G401.6 (cell line): ENCODE data around the gene VASN.

Experiments used
- FAIRE-seq: peaks from 2 replicates; lab custom pipeline; 2012; peaks lifted over from hg19 to GRCh38; lab: Jason Lieb, UNC

Gene VASN

DNA sequence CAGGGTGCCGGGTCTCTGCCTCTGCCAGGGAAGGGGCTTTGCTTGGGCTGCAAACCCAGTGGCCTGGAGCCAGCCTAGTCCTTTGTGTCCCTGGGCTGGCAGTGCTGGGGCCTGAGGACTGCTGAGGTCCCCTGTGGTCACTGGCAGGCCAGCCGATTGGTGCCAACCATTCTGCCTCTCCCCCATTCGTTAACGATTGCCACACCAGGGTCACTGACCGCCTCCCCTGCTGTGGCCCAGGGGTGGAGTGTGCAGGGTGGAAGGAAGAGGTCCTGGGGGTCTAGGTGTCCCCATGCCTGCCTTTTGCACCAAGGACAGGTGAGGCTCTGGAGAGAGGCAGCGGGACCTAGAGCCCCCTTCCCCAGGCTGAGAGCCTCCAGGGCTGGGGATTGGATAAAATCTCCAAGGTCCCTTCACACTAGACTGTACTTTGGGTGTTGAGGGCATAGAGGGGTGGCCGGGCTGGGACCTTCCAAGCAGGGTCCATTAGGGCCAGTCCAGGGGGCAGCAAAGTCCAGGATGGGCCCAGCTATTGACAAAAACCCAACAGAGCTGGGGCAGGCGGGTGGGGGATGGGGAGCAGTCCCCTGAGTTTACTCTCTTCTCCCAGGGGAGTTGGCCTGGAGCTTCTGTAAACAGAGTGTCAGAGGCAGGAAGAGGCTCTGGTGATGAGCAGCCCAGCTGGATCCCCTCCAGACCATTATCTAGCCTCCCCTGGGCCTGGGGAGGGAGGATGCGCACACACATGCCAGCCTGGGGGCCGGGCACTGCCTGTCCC lies 1.1 kb downstream of the VASN start:
- FAIRE-seq: no peak

- FAIRE-seq: no peak
These were observed 1.8 kb downstream of the VASN start for GRCh38 chr16:4373356-4373908.

DNA sequence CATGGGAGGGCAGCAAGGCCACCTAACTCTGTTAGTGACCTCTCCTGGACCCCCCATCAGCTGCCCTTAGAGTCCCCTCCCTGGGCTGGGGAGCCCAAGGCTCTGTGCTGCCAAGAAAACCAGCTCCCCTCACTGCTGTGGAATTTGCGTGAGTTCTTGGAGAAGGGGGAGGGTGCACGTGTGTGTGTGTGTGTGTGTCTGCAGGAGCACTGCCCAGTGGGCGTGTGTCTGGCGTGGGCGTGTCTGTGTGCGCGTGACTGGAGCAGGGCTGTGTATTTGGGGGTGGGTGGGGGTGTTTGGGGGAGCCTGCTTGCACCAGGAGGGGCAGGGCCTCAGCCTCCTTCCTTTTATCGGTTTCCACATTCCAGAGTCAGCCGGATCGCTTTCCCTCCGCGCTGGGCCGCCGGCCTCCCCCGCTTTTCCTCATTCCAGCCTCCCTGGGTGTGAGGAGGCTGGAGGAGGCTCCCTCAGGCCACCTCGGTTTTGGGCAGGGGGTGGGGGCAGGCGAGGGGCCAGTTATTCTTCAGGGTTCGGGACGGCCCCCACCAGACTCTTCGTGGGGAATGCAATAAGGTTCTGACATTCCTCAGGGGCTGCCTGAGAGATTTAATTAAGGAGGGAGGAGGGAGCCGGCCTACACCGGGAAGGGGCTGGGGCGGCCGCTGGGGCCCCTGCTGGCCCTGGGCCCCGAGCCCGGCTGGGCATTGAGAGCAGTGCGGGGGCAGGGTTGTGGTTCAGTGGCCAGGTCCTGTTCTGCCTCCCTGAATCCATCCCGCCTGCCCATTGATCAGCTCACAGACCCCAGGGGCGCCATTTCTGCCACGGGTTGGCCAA lies 2.5 kb downstream of the VASN start:
- no peak for FAIRE-seq

GRCh38 chr16:4375717-4376116 lies 4.1 kb downstream of the VASN start:
- FAIRE-seq: no peak

GRCh38 chr16:4376126-4376892 lies 4.7 kb downstream of the VASN start:
- FAIRE-seq: no peak

DNA sequence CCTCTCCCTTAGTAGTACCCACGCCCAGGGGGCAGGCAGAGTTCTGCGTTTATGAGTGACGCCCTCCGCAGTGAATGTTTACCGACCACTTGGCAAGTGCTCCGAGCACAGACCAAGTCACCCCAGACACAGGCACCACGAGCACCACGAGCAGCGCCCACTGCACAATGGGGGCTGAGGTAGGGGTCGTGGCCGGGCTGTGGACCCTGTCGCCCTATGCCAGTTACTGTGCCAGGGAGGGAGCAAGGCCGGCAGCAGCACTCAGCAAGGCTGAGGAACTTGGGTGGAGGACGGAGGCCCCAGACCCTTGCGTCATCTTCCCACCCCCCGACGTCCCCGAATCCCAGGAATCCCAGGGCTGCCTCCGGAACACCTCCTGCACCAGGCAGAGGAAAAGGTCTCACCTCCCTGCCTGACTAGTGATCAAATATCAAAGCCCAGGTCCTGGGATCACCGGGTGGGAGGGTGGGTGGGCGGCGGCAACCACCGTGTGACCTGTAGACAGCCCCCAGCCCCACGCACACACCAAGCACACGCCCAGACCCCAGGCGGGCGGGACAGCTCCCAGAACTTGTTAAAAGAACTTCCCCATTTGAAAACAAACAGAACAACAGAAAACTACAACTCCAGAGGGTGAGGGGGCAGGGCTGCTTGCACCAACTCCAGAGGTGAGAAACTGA lies 5.4 kb downstream of the VASN start:
- FAIRE-seq: no peak

- FAIRE-seq: no peak
These were observed 6.0 kb downstream of the VASN start for GRCh38 chr16:4377573-4378154.

- no peak for FAIRE-seq
These were observed 6.6 kb downstream of the VASN start for GRCh38 chr16:4378161-4378666.

DNA sequence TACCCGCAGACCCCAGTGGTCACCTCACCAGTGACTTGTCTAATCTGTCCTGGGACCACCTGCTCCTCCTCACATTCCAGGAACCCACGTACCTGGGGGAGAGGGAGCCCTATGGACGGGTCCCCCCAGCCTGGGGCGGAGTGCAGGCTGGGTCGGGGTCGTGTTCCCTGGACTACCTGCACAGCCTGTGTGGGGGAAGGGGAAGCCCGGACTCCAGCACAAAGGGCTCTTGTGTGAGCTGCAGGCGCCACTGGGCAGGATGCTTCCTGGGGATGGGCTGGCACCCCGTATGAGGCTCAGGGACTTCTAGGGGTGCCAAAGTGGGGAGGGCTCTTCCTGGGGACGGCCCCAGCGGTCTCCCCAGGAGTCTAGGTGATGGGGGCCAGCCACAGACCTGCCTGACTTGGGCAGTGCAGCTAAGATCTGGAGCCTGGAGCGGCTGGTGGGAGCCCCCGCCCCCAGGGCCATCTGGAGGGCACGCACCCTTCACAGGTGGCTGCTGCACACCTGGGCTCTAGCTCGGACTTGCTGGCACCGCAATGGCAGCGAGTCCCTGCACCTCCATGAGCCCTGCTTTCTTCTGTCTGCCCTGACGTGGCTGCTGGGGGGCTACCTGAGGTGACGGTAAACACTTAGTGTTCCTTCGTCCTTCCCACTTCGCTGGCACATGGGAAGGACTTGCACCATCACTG lies 7.5 kb downstream of the VASN start:
- FAIRE-seq: no peak

DNA sequence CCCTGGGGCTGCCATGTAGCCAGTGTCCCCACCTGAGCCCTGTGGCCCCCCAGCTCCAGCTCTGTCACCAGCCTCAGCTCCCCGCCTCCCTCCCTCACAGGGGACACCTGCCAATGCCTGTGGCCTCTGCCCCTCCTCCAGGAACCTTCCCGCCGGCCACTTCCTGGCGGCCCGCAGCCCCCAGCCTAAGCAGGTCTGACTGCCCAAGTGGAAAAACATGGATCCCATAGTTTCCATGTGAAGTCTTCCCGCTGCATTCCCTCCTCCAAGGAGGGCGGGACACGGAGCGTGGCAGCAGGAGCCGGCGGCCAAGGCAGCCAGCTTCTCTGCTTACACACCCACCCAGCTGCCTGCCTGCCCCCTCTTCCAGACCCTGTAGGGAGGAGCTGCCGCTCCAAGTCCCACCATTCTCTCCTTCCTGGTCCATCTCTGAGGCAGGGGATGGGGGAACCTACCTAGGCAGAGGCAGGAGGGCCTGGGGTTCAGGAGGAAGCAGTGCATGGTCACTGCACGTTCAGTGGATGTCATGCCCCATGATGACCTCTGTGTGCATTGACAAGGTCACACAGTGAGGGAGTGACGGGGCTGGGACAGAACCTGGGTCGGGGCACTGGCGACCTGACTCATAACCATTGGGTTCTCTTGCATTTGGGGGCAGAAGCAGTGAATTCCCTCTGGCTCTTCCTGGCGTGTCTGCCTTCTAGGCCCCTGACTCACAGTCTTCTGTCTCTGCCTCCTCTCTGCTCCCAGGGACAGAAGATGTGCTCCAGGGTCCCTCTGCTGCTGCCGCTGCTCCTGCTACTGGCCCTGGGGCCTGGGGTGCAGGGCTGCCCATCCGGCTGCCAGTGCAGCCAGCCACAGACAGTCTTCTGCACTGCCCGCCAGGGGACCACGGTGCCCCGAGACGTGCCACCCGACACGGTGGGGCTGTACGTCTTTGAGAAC lies 8.7 kb downstream of the VASN start:
- FAIRE-seq: no peak

- FAIRE-seq: no peak
These were observed 9.7 kb downstream of the VASN start for GRCh38 chr16:4381072-4381934.

DNA sequence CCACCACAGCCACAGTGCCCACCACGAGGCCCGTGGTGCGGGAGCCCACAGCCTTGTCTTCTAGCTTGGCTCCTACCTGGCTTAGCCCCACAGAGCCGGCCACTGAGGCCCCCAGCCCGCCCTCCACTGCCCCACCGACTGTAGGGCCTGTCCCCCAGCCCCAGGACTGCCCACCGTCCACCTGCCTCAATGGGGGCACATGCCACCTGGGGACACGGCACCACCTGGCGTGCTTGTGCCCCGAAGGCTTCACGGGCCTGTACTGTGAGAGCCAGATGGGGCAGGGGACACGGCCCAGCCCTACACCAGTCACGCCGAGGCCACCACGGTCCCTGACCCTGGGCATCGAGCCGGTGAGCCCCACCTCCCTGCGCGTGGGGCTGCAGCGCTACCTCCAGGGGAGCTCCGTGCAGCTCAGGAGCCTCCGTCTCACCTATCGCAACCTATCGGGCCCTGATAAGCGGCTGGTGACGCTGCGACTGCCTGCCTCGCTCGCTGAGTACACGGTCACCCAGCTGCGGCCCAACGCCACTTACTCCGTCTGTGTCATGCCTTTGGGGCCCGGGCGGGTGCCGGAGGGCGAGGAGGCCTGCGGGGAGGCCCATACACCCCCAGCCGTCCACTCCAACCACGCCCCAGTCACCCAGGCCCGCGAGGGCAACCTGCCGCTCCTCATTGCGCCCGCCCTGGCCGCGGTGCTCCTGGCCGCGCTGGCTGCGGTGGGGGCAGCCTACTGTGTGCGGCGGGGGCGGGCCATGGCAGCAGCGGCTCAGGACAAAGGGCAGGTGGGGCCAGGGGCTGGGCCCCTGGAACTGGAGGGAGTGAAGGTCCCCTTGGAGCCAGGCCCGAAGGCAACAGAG lies 10.5 kb downstream of the VASN start:
- no peak for FAIRE-seq

DNA sequence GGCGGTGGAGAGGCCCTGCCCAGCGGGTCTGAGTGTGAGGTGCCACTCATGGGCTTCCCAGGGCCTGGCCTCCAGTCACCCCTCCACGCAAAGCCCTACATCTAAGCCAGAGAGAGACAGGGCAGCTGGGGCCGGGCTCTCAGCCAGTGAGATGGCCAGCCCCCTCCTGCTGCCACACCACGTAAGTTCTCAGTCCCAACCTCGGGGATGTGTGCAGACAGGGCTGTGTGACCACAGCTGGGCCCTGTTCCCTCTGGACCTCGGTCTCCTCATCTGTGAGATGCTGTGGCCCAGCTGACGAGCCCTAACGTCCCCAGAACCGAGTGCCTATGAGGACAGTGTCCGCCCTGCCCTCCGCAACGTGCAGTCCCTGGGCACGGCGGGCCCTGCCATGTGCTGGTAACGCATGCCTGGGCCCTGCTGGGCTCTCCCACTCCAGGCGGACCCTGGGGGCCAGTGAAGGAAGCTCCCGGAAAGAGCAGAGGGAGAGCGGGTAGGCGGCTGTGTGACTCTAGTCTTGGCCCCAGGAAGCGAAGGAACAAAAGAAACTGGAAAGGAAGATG lies 11.2 kb downstream of the VASN start:
- no peak for FAIRE-seq

DNA sequence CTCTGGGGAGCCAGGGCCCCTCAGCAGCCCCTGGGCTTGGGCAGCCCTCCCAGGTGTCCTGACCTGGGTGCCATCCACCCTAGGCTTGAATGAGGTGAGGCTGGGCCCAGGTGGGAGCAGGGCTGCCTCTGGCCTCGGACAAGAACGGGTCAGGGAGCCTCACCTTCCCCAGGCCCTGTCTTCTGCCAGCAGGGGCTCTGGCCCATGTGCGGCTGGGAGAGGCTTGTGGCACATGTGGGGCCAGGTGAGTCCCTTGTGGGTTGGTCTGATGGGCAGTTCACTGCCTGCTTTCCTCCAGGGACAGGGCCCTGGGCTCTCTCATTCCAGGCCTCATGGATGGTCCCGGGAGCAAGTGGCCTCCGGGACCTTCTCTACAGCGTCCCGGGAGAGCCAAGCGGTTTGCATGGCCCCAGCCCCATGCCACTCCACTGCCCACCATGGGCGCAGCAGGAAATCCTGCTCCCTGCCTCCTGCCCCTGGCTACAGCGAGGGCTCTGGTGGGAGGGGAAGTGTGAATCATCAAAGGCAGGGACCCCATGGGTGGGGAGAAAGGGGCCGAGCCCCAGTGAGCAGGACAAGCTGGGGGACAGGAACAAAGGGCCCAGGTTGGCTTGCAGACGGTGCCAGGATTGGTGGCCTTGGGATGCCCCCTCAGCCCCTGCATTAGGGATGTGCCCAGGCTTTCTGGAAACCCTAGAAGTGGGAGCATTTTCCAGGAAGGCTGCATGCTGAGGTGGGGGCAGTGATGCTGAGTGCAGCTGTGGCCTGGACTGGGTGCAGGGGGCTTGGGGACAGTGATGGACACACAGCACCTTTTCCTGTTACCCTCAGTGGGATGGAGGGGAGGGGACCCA lies 12.2 kb downstream of the VASN start:
- no peak for FAIRE-seq

DNA sequence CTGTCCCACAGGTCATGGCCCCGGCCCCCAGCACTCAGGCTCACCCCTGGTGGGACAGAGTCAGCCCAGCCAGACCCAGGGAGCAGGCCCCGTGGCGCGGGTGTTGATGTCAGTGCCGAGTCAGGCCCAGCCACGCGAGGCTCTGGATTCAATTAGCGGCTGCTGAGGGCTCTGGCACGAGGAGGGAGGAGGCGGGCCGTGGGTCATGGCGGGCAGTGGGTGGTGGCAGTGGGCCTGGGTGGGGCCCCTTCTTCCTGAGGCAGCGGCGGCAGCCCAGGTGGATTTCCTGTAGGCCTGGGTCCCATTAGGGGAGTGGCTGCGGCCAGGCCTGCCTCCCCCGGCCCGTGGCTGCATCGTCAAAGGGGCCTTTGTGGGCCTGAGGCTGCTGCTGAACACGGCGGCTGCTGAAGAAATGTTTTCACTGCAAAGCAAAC lies 12.9 kb downstream of the VASN start:
- FAIRE-seq: no peak

GRCh38 chr16:4385066-4385788 lies 13.6 kb downstream of the VASN start:
- FAIRE-seq: no peak
